ENCODE measurements around the gene EPHB6.

DNA sequence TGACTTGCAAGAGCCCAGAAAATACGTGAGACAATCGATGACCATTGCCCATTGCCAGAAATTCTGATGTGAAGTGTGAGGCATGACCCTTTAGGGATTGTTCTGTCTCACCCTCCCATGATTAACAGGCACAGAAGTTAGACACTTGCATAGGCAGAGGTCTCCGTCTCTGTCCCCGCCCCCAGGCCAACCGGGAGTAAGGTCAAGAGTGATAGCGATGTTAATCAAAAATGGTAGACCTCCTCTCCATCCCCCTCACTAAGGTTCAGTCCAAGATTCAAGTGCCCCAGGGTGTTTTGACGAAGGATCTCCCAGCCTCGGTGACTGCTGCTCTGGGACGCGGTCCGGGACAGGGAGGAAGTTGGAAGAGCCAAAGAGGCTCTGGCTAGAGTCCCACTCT, 53.4 kb downstream of the EPHB6 start:
- TF ChIP-seq, protein P1, sequence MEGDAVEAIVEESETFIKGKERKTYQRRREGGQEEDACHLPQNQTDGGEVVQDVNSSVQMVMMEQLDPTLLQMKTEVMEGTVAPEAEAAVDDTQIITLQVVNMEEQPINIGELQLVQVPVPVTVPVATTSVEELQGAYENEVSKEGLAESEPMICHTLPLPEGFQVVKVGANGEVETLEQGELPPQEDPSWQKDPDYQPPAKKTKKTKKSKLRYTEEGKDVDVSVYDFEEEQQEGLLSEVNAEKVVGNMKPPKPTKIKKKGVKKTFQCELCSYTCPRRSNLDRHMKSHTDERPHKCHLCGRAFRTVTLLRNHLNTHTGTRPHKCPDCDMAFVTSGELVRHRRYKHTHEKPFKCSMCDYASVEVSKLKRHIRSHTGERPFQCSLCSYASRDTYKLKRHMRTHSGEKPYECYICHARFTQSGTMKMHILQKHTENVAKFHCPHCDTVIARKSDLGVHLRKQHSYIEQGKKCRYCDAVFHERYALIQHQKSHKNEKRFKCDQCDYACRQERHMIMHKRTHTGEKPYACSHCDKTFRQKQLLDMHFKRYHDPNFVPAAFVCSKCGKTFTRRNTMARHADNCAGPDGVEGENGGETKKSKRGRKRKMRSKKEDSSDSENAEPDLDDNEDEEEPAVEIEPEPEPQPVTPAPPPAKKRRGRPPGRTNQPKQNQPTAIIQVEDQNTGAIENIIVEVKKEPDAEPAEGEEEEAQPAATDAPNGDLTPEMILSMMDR (IDR thresholded peaks at IDR 0.05), result no peak
- no peak for TF ChIP-seq POLR2AphosphoS5 (IDR thresholded peaks at IDR 0.05)

All from breast epithelium (tissue), 3 donors.